ES-I3 (cell line): Measurements from ENCODE around the gene ANXA1.

ENCODE experiments used
- H3K36me3 ChIP-seq: 2 replicates; pipeline ENCODE4 v1.6.1; 2013; ENCODE audit warnings: mild to moderate bottlenecking, low read length, control low read depth, moderate library complexity; ENCODE audit not compliant: insufficient read depth
- H3K4me1 ChIP-seq: 2 replicates; pipeline ENCODE4 v1.6.1; 2013; ENCODE audit warnings: mild to moderate bottlenecking, control low read depth, low read length; ENCODE audit not compliant: insufficient read depth
- H3K9ac ChIP-seq: 2 replicates; pipeline ENCODE4 v1.6.1; 2013; ENCODE audit warnings: low read depth, mild to moderate bottlenecking, low read length, moderate library complexity
- H3K9me3 ChIP-seq: 2 replicates; pipeline ENCODE4 v1.6.1; 2013; ENCODE audit warnings: mild to moderate bottlenecking, low read length, moderate library complexity; ENCODE audit not compliant: control insufficient read depth, insufficient read depth

Gene ANXA1

GRCh38 chr9:73152543-73152844 lies 829 bp downstream of the ANXA1 start:
- no peaks in the 10 kb centered on the region for H3K36me3 ChIP-seq
- H3K9me3 ChIP-seq = no peaks in the 10 kb centered on the region
- H3K4me1 ChIP-seq = peaks cover 47% of the 10 kb centered on the region
- H3K9ac ChIP-seq = peak overlapping the region; percentile 67

DNA sequence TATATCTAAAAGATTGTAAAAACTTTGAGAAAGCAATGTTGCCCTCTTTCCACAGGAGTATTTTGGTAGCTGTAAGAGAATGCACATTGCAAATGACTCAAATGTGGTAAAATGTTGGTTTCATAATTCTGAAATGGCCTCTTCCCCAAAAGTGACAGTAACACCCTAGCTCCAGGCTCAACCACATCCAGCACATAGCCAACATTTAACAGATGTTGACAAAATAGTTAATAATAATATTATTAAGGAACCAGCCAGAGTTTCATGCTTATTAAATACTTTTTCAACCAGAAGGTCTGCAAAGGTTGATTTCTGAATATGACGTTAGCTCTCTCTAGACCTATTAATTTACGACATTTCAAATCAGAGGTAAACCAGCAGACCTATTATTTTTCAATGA lies 1.3 kb downstream of the ANXA1 start:
- H3K36me3 ChIP-seq = no peaks in the 10 kb centered on the region
- H3K9me3 ChIP-seq = no peaks in the 10 kb centered on the region
- peak overlapping the region; percentile 67; the same call in 1 of the 2 replicates for H3K9ac ChIP-seq
- peaks cover 52% of the 10 kb centered on the region for H3K4me1 ChIP-seq

DNA sequence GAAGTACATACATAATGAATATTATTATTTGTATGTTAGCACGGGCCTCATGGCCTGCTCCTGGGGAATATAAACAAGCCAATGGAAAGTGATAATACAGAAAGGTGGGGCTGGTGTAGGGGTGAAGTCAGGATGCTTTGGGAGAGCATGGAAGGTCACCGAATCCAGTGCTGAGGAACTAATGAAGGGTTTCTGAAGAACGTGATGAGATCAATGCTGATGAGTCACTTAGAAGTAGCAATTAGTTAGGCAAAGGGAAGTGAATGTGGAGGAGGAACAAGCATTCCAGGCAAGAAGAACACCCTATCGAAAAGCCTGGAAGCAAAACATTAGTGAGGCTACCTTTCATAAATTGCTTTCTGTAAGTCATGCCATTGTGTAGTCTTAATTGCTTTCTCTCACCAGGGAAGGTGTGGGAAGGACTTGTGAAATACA lies 2.1 kb downstream of the ANXA1 start:
- Histone ChIP-seq H3K9ac (peak overlapping the region; percentile 67; the same call in 1 of the 2 replicates), H3K4me1 (peaks cover 52% of the 10 kb centered on the region), H3K9me3 (no peaks in the 10 kb centered on the region), H3K36me3 (no peaks in the 10 kb centered on the region; the same call in 1 of the 2 replicates)

DNA sequence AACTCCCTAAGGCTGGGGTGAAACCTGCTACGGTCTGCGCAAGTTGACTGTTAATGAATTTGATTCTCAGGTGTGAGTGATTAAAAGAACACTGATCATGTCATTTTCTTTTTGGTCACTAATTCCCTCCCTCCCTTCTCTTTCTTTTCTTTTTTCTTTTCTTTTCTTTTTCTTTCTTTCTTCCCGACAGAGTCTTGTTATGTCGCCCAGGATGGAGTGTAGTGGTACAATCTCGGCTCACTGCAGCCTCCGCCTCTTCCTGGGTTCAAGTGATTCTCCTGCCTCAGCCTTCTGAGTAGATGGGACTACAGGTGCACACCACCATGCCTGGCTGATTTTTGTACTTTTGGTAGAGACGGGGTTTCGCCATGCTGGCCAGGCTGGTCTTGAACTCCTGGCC lies 2.6 kb downstream of the ANXA1 start:
- H3K9ac ChIP-seq = peak overlapping the region; percentile 67; the same call in 1 of the 2 replicates
- no peaks in the 10 kb centered on the region for H3K9me3 ChIP-seq
- no peaks in the 10 kb centered on the region; the same call in 1 of the 2 replicates for H3K36me3 ChIP-seq
- peaks cover 48% of the 10 kb centered on the region for H3K4me1 ChIP-seq

DNA sequence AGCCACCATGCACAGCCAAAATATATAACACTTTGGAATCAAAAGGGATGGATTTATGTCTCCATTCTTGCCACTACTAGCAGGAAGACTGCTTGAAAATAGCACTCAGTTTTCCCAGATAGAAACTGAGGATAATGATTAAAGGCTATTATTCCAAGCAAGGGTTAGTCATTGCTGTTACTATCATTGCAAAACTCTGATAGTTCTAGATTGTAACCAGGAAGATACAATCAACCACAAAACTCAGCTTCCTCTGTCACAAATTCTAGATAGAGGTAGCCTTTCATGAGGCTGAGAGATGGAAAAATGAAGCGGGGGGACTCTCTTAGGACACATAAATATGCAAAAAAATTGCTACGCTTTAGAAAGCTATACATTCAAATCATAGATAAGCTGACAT lies 3.1 kb downstream of the ANXA1 start:
- Histone ChIP-seq H3K4me1 (peaks cover 46% of the 10 kb centered on the region), H3K9ac (no peak overlapping the region), H3K36me3 (no peaks in the 10 kb centered on the region; the same call in 1 of the 2 replicates), H3K9me3 (no peaks in the 10 kb centered on the region)

DNA sequence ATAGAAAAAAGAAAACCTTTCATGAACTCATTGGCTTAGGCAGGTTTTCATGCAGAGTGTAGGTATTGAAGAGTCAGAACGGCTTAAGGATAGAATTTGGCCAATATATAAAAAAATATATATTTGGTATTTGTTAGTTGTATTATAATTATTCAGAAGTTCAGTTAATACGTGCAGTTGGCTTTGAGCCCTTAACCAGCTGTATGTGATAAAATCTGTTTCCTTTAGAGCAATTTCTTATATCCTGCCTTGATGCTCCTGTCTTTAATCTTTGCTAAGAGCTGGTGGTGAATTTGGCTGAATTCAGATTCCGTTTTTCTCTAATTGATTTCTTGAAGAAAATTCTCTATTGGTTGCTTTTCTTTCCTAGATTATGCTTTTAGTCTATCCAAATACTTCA lies 3.7 kb downstream of the ANXA1 start:
- H3K36me3 ChIP-seq = no peaks in the 10 kb centered on the region; the same call in 1 of the 2 replicates
- peaks cover 41% of the 10 kb centered on the region for H3K4me1 ChIP-seq
- H3K9me3 ChIP-seq = no peaks in the 10 kb centered on the region
- H3K9ac ChIP-seq = no peak overlapping the region

GRCh38 chr9:73155968-73156864 lies 4.6 kb downstream of the ANXA1 start:
- Histone ChIP-seq H3K4me1 (peaks cover 35% of the 10 kb centered on the region), H3K36me3 (no peaks in the 10 kb centered on the region; the same call in 1 of the 2 replicates), H3K9me3 (no peaks in the 10 kb centered on the region), H3K9ac (no peak overlapping the region)

GRCh38 chr9:73156865-73157187 lies 5.2 kb downstream of the ANXA1 start:
- Histone ChIP-seq H3K9me3 (no peaks in the 10 kb centered on the region), H3K4me1 (peaks cover 32% of the 10 kb centered on the region), H3K36me3 (no peaks in the 10 kb centered on the region; the same call in 1 of the 2 replicates), H3K9ac (no peak overlapping the region)

DNA sequence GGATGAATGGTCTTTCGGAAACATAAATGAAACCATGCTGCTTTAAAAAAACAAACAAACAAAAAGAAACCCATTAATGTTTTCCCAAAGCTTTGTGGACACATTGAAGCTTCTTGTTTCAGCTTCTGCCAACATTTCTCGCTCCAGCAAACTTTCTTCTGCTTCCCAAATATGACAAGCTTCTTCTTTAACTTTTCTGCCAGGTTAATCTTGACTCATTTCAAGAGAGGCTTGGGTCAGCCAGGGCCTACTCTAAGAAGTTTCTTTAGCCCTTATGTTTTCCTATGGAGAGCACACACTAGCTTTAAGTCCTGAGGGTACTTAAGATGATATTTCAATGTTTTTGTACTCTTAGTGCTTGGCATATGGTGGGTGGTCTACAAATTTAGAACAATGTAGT lies 6.1 kb downstream of the ANXA1 start:
- H3K9me3 ChIP-seq = no peaks in the 10 kb centered on the region
- H3K9ac ChIP-seq = no peak overlapping the region
- no peaks in the 10 kb centered on the region; the same call in none of the 2 replicates for H3K36me3 ChIP-seq
- peaks cover 32% of the 10 kb centered on the region for H3K4me1 ChIP-seq

DNA sequence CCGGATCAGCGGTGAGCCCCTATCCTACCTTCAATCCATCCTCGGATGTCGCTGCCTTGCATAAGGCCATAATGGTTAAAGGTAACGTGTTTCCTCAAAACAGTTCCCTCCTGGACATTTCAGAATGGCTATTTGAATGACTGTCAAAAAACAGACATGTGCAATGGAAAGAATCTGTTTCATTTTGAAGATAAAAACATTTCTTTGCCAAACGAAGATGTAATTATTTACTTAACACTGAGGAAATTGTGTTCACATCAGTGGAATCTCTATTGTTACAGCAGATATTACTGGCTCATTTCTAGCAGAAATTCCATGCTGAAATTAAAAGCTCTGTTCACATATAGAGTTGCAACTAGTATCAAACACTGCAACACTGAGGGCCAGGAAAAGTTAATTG lies 7.1 kb downstream of the ANXA1 start:
- Histone ChIP-seq H3K9me3 (no peaks in the 10 kb centered on the region), H3K4me1 (peaks cover 26% of the 10 kb centered on the region), H3K9ac (no peak overlapping the region), H3K36me3 (no peaks in the 10 kb centered on the region; the same call in none of the 2 replicates)

DNA sequence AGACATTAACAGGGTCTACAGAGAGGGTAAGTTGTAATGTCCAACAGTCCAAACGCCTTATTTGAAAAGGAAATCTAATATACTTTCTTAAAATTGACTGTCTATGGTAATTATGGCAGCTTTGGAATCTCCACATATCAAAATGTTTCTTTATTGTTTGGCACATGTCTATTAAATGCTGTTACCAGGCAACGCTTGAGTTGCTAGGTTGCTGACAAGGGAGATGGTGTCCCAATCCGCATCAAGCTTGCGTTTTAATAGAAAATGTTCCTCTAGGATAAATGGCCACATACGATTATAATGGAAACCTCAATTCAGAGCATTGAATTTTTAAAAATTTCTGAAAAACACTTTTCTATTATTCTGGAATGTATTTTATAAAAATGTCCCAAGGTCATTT lies 9.2 kb downstream of the ANXA1 start:
- H3K36me3 ChIP-seq = peaks cover 3% of the 10 kb centered on the region
- peaks cover 14% of the 10 kb centered on the region; the same call in 1 of the 2 replicates for H3K4me1 ChIP-seq
- no peak overlapping the region for H3K9ac ChIP-seq
- no peaks in the 10 kb centered on the region for H3K9me3 ChIP-seq

GRCh38 chr9:73162987-73163768 lies 11.5 kb downstream of the ANXA1 start:
- Histone ChIP-seq H3K4me1 (peaks cover 8% of the 10 kb centered on the region; the same call in 1 of the 2 replicates), H3K9me3 (no peaks in the 10 kb centered on the region), H3K9ac (no peak overlapping the region), H3K36me3 (peaks cover 3% of the 10 kb centered on the region)

DNA sequence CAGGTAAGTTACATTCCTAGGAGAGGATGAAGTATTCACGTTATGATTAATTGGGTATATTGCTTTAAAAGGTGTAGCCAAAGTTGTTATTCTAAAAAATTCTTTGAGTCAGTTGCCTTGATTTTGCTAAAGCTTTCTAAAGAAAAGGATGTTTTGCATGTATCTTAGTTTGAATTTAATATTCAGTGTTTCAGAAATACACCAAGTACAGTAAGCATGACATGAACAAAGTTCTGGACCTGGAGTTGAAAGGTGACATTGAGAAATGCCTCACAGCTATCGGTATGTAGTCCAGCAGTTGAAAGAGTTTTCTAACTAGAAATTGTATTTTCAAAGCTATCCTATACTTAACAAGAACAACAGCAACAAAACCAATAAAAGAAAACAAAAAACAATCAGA lies 14.2 kb downstream of the ANXA1 start:
- Histone ChIP-seq H3K9me3 (no peaks in the 10 kb centered on the region), H3K9ac (no peak overlapping the region), H3K4me1 (no peaks in the 10 kb centered on the region), H3K36me3 (peaks cover 3% of the 10 kb centered on the region; the same call in 1 of the 2 replicates)

DNA sequence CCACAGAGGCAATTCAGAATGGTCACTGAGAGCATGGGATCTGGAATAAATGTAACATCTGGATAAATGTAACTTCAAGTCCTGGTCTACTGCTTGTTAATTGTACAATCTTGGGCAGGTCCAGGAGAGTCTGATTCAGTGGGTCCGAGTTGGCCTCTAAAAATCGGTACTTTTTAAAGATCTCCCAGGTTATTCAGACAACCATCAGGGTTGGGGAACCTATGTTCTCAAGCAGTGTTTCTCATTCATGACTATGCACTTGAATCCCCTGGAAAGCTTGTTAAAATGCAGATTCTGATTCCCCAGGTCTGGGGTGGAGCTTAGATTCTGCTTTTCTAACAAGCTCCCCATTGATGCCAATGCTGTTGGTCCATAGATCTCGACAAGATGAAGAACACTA lies 14.8 kb downstream of the ANXA1 start:
- Histone ChIP-seq H3K4me1 (no peaks in the 10 kb centered on the region), H3K9ac (no peak overlapping the region), H3K9me3 (no peaks in the 10 kb centered on the region), H3K36me3 (peaks cover 3% of the 10 kb centered on the region; the same call in 1 of the 2 replicates)
